SU-DHL-6 (cell line): ENCODE data around the gene HMSD.

ENCODE experiments used
- H2AFZ ChIP-seq: fragments of 200-600 bp; sonication (generic); 2 replicates; pipeline ENCODE4 v1.6.1; 2014; ENCODE audit warnings: low read depth, mild to moderate bottlenecking, moderate library complexity, mixed read lengths, antibody characterized with exemption, low read length; ENCODE audit not compliant: severe bottlenecking
- H3F3A ChIP-seq: fragments of 200-600 bp; shearing (Covaris generic); 2 replicates; pipeline ENCODE4 v1.6.0; 2016; ENCODE audit warnings: antibody characterized with exemption, mild to moderate bottlenecking; ENCODE audit not compliant: insufficient read depth
- H3K27ac ChIP-seq: fragments of 200-600 bp; sonication (generic); 2 replicates; pipeline ENCODE4 v1.5.1; 2016; ENCODE audit warnings: low read depth, mild to moderate bottlenecking, low read length, moderate library complexity, mixed read lengths
- H3K27me3 ChIP-seq: fragments of 200-600 bp; sonication (generic), shearing (Covaris generic); 2 replicates; pipeline ENCODE4 v1.6.0; 2014; ENCODE audit warnings: mild to moderate bottlenecking, low read length
- H3K36me3 ChIP-seq: fragments of 200-600 bp; sonication (generic); 2 replicates; pipeline ENCODE4 v1.6.1; 2014; ENCODE audit warnings: mild to moderate bottlenecking, low read length, mixed read lengths
- H3K4me2 ChIP-seq: fragments of 300-600, 200-600 bp; shearing (Covaris generic), sonication (generic); 2 replicates; pipeline ENCODE4 v1.6.0; 2014; ENCODE audit warnings: low read length, low read depth, mild to moderate bottlenecking; ENCODE audit not compliant: poor library complexity, severe bottlenecking
- H3K4me3 ChIP-seq: fragments of 200-600 bp; sonication (generic); 2 replicates; pipeline ENCODE4 v1.5.1; 2014; ENCODE audit warnings: antibody characterized with exemption, low read length, mild to moderate bottlenecking, mixed read lengths; ENCODE audit not compliant: insufficient read depth, poor library complexity, severe bottlenecking
- H3K79me2 ChIP-seq: fragments of 200-600 bp; sonication (generic); 2 replicates; pipeline ENCODE4 v1.6.1; 2014; ENCODE audit warnings: mild to moderate bottlenecking, low read length, moderate library complexity; ENCODE audit not compliant: insufficient read depth
- H3K9ac ChIP-seq: fragments of 200-600 bp; sonication (generic); 2 replicates; pipeline ENCODE4 v1.7.0; 2014; ENCODE audit warnings: mild to moderate bottlenecking, low read length
- H3K9me2 ChIP-seq: fragments of 200-600 bp; sonication (generic); replicated peaks from 2 replicates; pipeline ENCODE4 v1.6.1; 2014; ENCODE audit warnings: low read length; ENCODE audit not compliant: insufficient read depth
- H3K9me3 ChIP-seq: fragments of 200-600 bp; sonication (generic); 2 replicates; pipeline ENCODE4 v1.6.1; 2014; ENCODE audit warnings: low read length, mixed read lengths; ENCODE audit not compliant: insufficient read depth
- H4K20me1 ChIP-seq: fragments of 200-600 bp; sonication (generic); 2 replicates; pipeline ENCODE4 v1.6.1; 2014; ENCODE audit warnings: low read depth, mild to moderate bottlenecking, antibody characterized with exemption, low read length, moderate library complexity, mixed read lengths
- CTCF ChIP-seq: fragments of 200-600 bp; sonication (generic); IDR thresholded peaks from one replicate; pipeline ENCODE4 v1.5.1; 2017; ENCODE audit warnings: antibody characterized with exemption, mild to moderate bottlenecking, low read length, moderate library complexity; ENCODE audit not compliant: insufficient read depth, poor library complexity, severe bottlenecking
- EZH2phosphoT487 ChIP-seq: fragments of 200-600 bp; sonication (generic), shearing (Covaris generic); conservative IDR thresholded peaks from 2 replicates; pipeline ENCODE4 v1.6.1; 2018; ENCODE audit warnings: mild to moderate bottlenecking, antibody characterized with exemption, low read length, moderate library complexity, mixed read lengths

Gene HMSD

GRCh38 chr18:63949068-63949737 is at the start of gene HMSD:
TSS of gene HMSD (plus strand) at chr18:63949301. CDS start at chr18:63953456, 4,155 bp downstream.
- Histone ChIP-seq H3K9me2 (no peaks in the 10 kb centered on the region), H3K9me3 (no peaks in the 10 kb centered on the region), H3K79me2 (no peaks in the 10 kb centered on the region), H3K4me2 (no peak within 1 kb of the TSS), H3K27ac (no peak within 1 kb of the TSS), H3K36me3 (no peaks in the 10 kb centered on the region), H3K4me3 (no peak within 1 kb of the TSS), H2AFZ (no peak within 1 kb of the TSS), H3K27me3 (no peaks in the 10 kb centered on the region), H3K9ac (no peak within 1 kb of the TSS), H3F3A (no peaks in the 10 kb centered on the region), H4K20me1 (no peaks in the 10 kb centered on the region)
- TF ChIP-seq CTCF (no peak), EZH2phosphoT487 (no peak)

GRCh38 chr18:63903851-63904570 is 45.1 kb upstream of the HMSD start:
- no peak overlapping the region for H2AFZ ChIP-seq
- no peaks in the 10 kb centered on the region for H3K27me3 ChIP-seq
- no peak overlapping the region for H3K4me3 ChIP-seq
- H3F3A ChIP-seq: no peaks in the 10 kb centered on the region
- no peaks in the 10 kb centered on the region for H3K9me2 ChIP-seq
- H3K9ac ChIP-seq: no peak overlapping the region
- no peak overlapping the region for H3K27ac ChIP-seq
- no peak overlapping the region for H3K4me2 ChIP-seq
- TF ChIP-seq EZH2phosphoT487 (no peak), CTCF (no peak)
- no peaks in the 10 kb centered on the region for H3K79me2 ChIP-seq
- no peaks in the 10 kb centered on the region for H4K20me1 ChIP-seq
- H3K36me3 ChIP-seq: no peaks in the 10 kb centered on the region
- no peaks in the 10 kb centered on the region for H3K9me3 ChIP-seq

- Histone ChIP-seq H3K27me3 (no peaks in the 10 kb centered on the region), H3K4me2 (no peak overlapping the region), H3K4me3 (no peak overlapping the region), H3K9ac (no peak overlapping the region), H2AFZ (no peak overlapping the region), H3K79me2 (no peaks in the 10 kb centered on the region), H3K36me3 (no peaks in the 10 kb centered on the region), H3F3A (no peaks in the 10 kb centered on the region), H3K27ac (no peak overlapping the region), H3K9me3 (no peaks in the 10 kb centered on the region), H3K9me2 (no peaks in the 10 kb centered on the region), H4K20me1 (no peaks in the 10 kb centered on the region)
- no peak for TF ChIP-seq EZH2phosphoT487
- no peak for TF ChIP-seq CTCF
Observed at GRCh38 chr18:63904694-63905093, 44.4 kb upstream of the HMSD start.
